ENCODE measurements around the gene NLRC3.

NLRC3 gene

GRCh38 chr16:3549906-3550305 is 27.3 kb downstream of the NLRC3 start:
- Histone ChIP-seq H3K27ac (ENCODE audit: low read depth in 2 of 2, low read length in 2 of 2) (no peak overlapping the region), H3K36me3 (ENCODE audit: control insufficient read depth in 2 of 2, insufficient read depth in 2 of 2, low read length in 2 of 2) (no peaks in the 10 kb centered on the region), H3K4me3 (ENCODE audit: low read length in 2 of 2) (no peak overlapping the region), H3K4me1 (ENCODE audit: control insufficient read depth in 2 of 2, insufficient read depth in 2 of 2, low read length in 2 of 2) (no peaks in the 10 kb centered on the region), H3K9ac (ENCODE audit: low read depth in 1 of 2, low read length in 2 of 2) (no peak overlapping the region), H3K27me3 (ENCODE audit: control insufficient read depth in 2 of 2, insufficient read depth in 2 of 2, low read length in 2 of 2) (no peaks in the 10 kb centered on the region), H3K9me3 (ENCODE audit: control insufficient read depth in 2 of 2, low read length in 2 of 2) (no peaks in the 10 kb centered on the region)

- H3K9me3 ChIP-seq (ENCODE audit: control insufficient read depth in 2 of 2, low read length in 2 of 2): no peaks in the 10 kb centered on the region
- no peaks in the 10 kb centered on the region for H3K36me3 ChIP-seq (ENCODE audit: control insufficient read depth in 2 of 2, insufficient read depth in 2 of 2, low read length in 2 of 2)
- no peak overlapping the region for H3K9ac ChIP-seq (ENCODE audit: low read depth in 1 of 2, low read length in 2 of 2)
- no peaks in the 10 kb centered on the region for H3K4me1 ChIP-seq (ENCODE audit: control insufficient read depth in 2 of 2, insufficient read depth in 2 of 2, low read length in 2 of 2)
- no peak overlapping the region for H3K4me3 ChIP-seq (ENCODE audit: low read length in 2 of 2)
- no peak overlapping the region for H3K27ac ChIP-seq (ENCODE audit: low read depth in 2 of 2, low read length in 2 of 2)
- no peaks in the 10 kb centered on the region for H3K27me3 ChIP-seq (ENCODE audit: control insufficient read depth in 2 of 2, insufficient read depth in 2 of 2, low read length in 2 of 2)
These were observed 28.3 kb downstream of the NLRC3 start for GRCh38 chr16:3548859-3549258.

- H3K9ac ChIP-seq (ENCODE audit: low read depth in 1 of 2, low read length in 2 of 2): no peak overlapping the region
These were observed 28.8 kb downstream of the NLRC3 start for GRCh38 chr16:3548445-3548844.

GRCh38 chr16:3546986-3547682 is 30.1 kb downstream of the NLRC3 start:
- no peaks in the 10 kb centered on the region for H3K27me3 ChIP-seq (ENCODE audit: control insufficient read depth in 2 of 2, insufficient read depth in 2 of 2, low read length in 2 of 2)
- no peaks in the 10 kb centered on the region for H3K4me1 ChIP-seq (ENCODE audit: control insufficient read depth in 2 of 2, insufficient read depth in 2 of 2, low read length in 2 of 2)
- no peak overlapping the region for H3K27ac ChIP-seq (ENCODE audit: low read depth in 2 of 2, low read length in 2 of 2)
- H3K9me3 ChIP-seq (ENCODE audit: control insufficient read depth in 2 of 2, low read length in 2 of 2): no peaks in the 10 kb centered on the region
- H3K9ac ChIP-seq (ENCODE audit: low read depth in 1 of 2, low read length in 2 of 2): no peak overlapping the region
- no peaks in the 10 kb centered on the region for H3K36me3 ChIP-seq (ENCODE audit: control insufficient read depth in 2 of 2, insufficient read depth in 2 of 2, low read length in 2 of 2)
- H3K4me3 ChIP-seq (ENCODE audit: low read length in 2 of 2): no peak overlapping the region

More at GRCh38 chr16:3548445-3548844, 28.8 kb downstream of the NLRC3 start:
- Histone ChIP-seq H3K27ac (ENCODE audit: low read depth in 2 of 2, low read length in 2 of 2) (no peak overlapping the region), H3K27me3 (ENCODE audit: control insufficient read depth in 2 of 2, insufficient read depth in 2 of 2, low read length in 2 of 2) (no peaks in the 10 kb centered on the region), H3K4me1 (ENCODE audit: control insufficient read depth in 2 of 2, insufficient read depth in 2 of 2, low read length in 2 of 2) (no peaks in the 10 kb centered on the region), H3K4me3 (ENCODE audit: low read length in 2 of 2) (no peak overlapping the region), H3K36me3 (ENCODE audit: control insufficient read depth in 2 of 2, insufficient read depth in 2 of 2, low read length in 2 of 2) (no peaks in the 10 kb centered on the region), H3K9me3 (ENCODE audit: control insufficient read depth in 2 of 2, low read length in 2 of 2) (no peaks in the 10 kb centered on the region)

GRCh38 chr16:3542601-3543373 is 34.4 kb downstream of the NLRC3 start:
- no peak overlapping the region for H3K4me3 ChIP-seq (ENCODE audit: low read length in 2 of 2)
- no peaks in the 10 kb centered on the region for H3K27me3 ChIP-seq (ENCODE audit: control insufficient read depth in 2 of 2, insufficient read depth in 2 of 2, low read length in 2 of 2)
- no peak overlapping the region for H3K9ac ChIP-seq (ENCODE audit: low read depth in 1 of 2, low read length in 2 of 2)
- no peaks in the 10 kb centered on the region for H3K4me1 ChIP-seq (ENCODE audit: control insufficient read depth in 2 of 2, insufficient read depth in 2 of 2, low read length in 2 of 2)
- H3K9me3 ChIP-seq (ENCODE audit: control insufficient read depth in 2 of 2, low read length in 2 of 2): no peaks in the 10 kb centered on the region
- peaks cover 3 to 7% of the 10 kb centered on the region in 2 donors for H3K36me3 ChIP-seq (ENCODE audit: control insufficient read depth in 2 of 2, insufficient read depth in 2 of 2, low read length in 2 of 2)
- H3K27ac ChIP-seq (ENCODE audit: low read depth in 2 of 2, low read length in 2 of 2): no peak overlapping the region

GRCh38 chr16:3541527-3542155 is 35.6 kb downstream of the NLRC3 start:
- no peak overlapping the region for H3K27ac ChIP-seq (ENCODE audit: low read depth in 2 of 2, low read length in 2 of 2)
- H3K9ac ChIP-seq (ENCODE audit: low read depth in 1 of 2, low read length in 2 of 2): no peak overlapping the region

GRCh38 chr16:3538222-3538621 is 39.0 kb downstream of the NLRC3 start:
- no peak overlapping the region for H3K4me3 ChIP-seq (ENCODE audit: low read length in 2 of 2)
- no peaks in the 10 kb centered on the region for H3K27me3 ChIP-seq (ENCODE audit: control insufficient read depth in 2 of 2, insufficient read depth in 2 of 2, low read length in 2 of 2)
- H3K27ac ChIP-seq (ENCODE audit: low read depth in 2 of 2, low read length in 2 of 2): no peak overlapping the region
- H3K4me1 ChIP-seq (ENCODE audit: control insufficient read depth in 2 of 2, insufficient read depth in 2 of 2, low read length in 2 of 2): no peaks in the 10 kb centered on the region
- H3K9me3 ChIP-seq (ENCODE audit: control insufficient read depth in 2 of 2, low read length in 2 of 2): no peaks in the 10 kb centered on the region
- no peak overlapping the region for H3K9ac ChIP-seq (ENCODE audit: low read depth in 1 of 2, low read length in 2 of 2)
- H3K36me3 ChIP-seq (ENCODE audit: control insufficient read depth in 2 of 2, insufficient read depth in 2 of 2, low read length in 2 of 2): peaks cover 10 to 22% of the 10 kb centered on the region in 2 donors

More at GRCh38 chr16:3541527-3542155, 35.6 kb downstream of the NLRC3 start:
- H3K9me3 ChIP-seq (ENCODE audit: control insufficient read depth in 2 of 2, low read length in 2 of 2): no peaks in the 10 kb centered on the region
- no peaks in the 10 kb centered on the region for H3K27me3 ChIP-seq (ENCODE audit: control insufficient read depth in 2 of 2, insufficient read depth in 2 of 2, low read length in 2 of 2)
- H3K4me3 ChIP-seq (ENCODE audit: low read length in 2 of 2): no peak overlapping the region
- peaks cover 3 to 7% of the 10 kb centered on the region in 2 donors for H3K36me3 ChIP-seq (ENCODE audit: control insufficient read depth in 2 of 2, insufficient read depth in 2 of 2, low read length in 2 of 2)
- no peaks in the 10 kb centered on the region for H3K4me1 ChIP-seq (ENCODE audit: control insufficient read depth in 2 of 2, insufficient read depth in 2 of 2, low read length in 2 of 2)

- H3K36me3 ChIP-seq (ENCODE audit: control insufficient read depth in 2 of 2, insufficient read depth in 2 of 2, low read length in 2 of 2): peaks cover 15 to 30% of the 10 kb centered on the region in 2 donors
- no peak overlapping the region for H3K9ac ChIP-seq (ENCODE audit: low read depth in 1 of 2, low read length in 2 of 2)
- no peak overlapping the region for H3K27ac ChIP-seq (ENCODE audit: low read depth in 2 of 2, low read length in 2 of 2)
- no peaks in the 10 kb centered on the region for H3K27me3 ChIP-seq (ENCODE audit: control insufficient read depth in 2 of 2, insufficient read depth in 2 of 2, low read length in 2 of 2)
- no peaks in the 10 kb centered on the region for H3K9me3 ChIP-seq (ENCODE audit: control insufficient read depth in 2 of 2, low read length in 2 of 2)
- no peak overlapping the region for H3K4me3 ChIP-seq (ENCODE audit: low read length in 2 of 2)
- H3K4me1 ChIP-seq (ENCODE audit: control insufficient read depth in 2 of 2, insufficient read depth in 2 of 2, low read length in 2 of 2): no peaks in the 10 kb centered on the region
These were observed 40.4 kb downstream of the NLRC3 start for GRCh38 chr16:3536851-3537250.

- Histone ChIP-seq H3K9ac (ENCODE audit: low read depth in 1 of 2, low read length in 2 of 2) (no peak overlapping the region), H3K4me3 (ENCODE audit: low read length in 2 of 2) (no peak overlapping the region), H3K36me3 (ENCODE audit: control insufficient read depth in 2 of 2, insufficient read depth in 2 of 2, low read length in 2 of 2) (peaks cover 15 to 32% of the 10 kb centered on the region in 2 donors), H3K27ac (ENCODE audit: low read depth in 2 of 2, low read length in 2 of 2) (no peak overlapping the region), H3K27me3 (ENCODE audit: control insufficient read depth in 2 of 2, insufficient read depth in 2 of 2, low read length in 2 of 2) (no peaks in the 10 kb centered on the region), H3K9me3 (ENCODE audit: control insufficient read depth in 2 of 2, low read length in 2 of 2) (no peaks in the 10 kb centered on the region), H3K4me1 (ENCODE audit: control insufficient read depth in 2 of 2, insufficient read depth in 2 of 2, low read length in 2 of 2) (no peaks in the 10 kb centered on the region)
These were observed 40.9 kb downstream of the NLRC3 start for GRCh38 chr16:3536271-3536731.

- H3K36me3 ChIP-seq (ENCODE audit: control insufficient read depth in 2 of 2, insufficient read depth in 2 of 2, low read length in 2 of 2): peaks cover 22 to 33% of the 10 kb centered on the region in 2 donors
- H3K4me3 ChIP-seq (ENCODE audit: low read length in 2 of 2): no peak overlapping the region
- H3K9me3 ChIP-seq (ENCODE audit: control insufficient read depth in 2 of 2, low read length in 2 of 2): no peaks in the 10 kb centered on the region
- H3K27me3 ChIP-seq (ENCODE audit: control insufficient read depth in 2 of 2, insufficient read depth in 2 of 2, low read length in 2 of 2): no peaks in the 10 kb centered on the region
- H3K4me1 ChIP-seq (ENCODE audit: control insufficient read depth in 2 of 2, insufficient read depth in 2 of 2, low read length in 2 of 2): no peaks in the 10 kb centered on the region
- H3K27ac ChIP-seq (ENCODE audit: low read depth in 2 of 2, low read length in 2 of 2): no peak overlapping the region
- no peak overlapping the region for H3K9ac ChIP-seq (ENCODE audit: low read depth in 1 of 2, low read length in 2 of 2)
These were observed 43.1 kb downstream of the NLRC3 start for GRCh38 chr16:3534126-3534525.

All from mucosa of rectum (tissue), 2 donors.